ENCODE results near the gene PAPSS2.
"Not testable (repeated sequence)": the region's sequence is repeated elsewhere in the genome, so short reads cannot be mapped to it uniquely, and the experiment has no call there.

The PAPSS2 gene

DNA sequence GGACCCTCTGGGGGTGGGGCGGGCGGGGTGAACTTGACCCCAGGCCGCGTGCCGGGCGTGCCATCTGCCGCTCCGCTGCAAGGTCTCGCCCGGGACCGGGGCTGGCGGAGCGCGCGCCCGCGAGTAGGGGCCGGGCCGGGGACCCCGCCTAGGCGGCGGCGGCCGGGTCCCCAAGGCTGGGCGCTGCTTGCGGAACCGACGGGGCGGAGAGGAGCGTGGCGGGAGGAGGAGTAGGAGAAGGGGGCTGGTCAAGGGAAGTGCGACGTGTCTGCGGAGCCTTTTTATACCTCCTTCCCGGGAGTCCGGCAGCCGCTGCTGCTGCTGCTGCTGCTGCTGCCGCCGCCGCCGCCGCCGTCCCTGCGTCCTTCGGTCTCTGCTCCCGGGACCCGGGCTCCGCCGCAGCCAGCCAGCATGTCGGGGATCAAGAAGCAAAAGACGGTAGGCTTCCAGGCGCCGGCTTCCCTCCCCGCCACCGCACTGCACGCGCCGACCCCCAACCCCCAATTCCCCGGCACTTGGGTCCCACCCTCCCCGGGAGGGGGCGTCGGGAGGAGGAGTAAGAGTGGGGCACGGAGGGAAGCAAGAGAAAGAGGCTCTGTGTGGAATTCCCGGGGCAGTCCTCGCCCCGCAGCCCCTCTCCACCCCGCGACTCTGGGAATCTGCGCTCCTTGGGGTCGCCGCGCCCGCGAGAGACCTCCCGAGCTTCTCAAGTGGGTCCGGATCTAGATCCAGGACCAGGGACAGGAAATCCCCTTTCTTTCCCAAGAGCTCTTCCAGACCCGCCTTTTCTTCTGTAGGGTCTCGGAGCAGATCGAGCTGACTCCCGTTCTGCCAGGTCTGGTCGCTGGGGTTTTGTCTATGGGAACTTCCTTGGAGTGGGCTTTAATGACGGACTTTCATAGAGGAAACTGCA, at the start of gene PAPSS2:
PAPSS2 (plus strand) TSS at position 308 of the 913 bp plus-strand sequence; CDS start at position 412, 104 bp downstream.
- H3K9ac ChIP-seq (ENCODE audit: low read length) = peak within 1 kb of the TSS; percentile 23; the same call in 1 of the 2 replicates

DNA sequence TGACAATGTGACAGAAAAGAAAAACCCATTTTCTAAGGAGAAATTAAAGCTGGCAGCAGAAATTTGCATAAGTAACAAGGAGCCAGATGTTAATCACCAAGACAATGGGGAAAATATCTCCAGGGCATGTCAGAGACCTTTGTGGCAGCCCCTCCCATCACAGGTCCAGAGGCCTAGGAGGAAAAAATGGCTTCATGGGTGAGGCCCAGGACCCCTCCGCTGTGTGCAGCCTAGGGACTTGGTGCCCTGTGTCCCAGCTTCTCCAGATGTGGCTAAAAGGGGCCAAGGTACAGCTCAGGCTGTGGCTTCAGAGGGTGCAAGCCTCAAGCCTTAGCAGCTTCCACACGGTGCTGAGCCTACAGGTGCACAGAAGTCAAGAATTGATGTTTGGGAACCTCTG, 48.3 kb upstream of the PAPSS2 start:
- not testable (repeated sequence) for H3K4me3 ChIP-seq (ENCODE audit: insufficient read depth, low read length, poor library complexity, severe bottlenecking); H2AFZ ChIP-seq (ENCODE audit: low read depth, low read length, severe bottlenecking); H3K9me3 ChIP-seq (ENCODE audit: insufficient read depth, low read length); H3K27ac ChIP-seq (ENCODE audit: low read depth, low read length); H3K36me3 ChIP-seq (ENCODE audit: low read length); H3K27me3 ChIP-seq (ENCODE audit: low read length); H4K20me1 ChIP-seq (ENCODE audit: low read depth, low read length); H3K79me2 ChIP-seq (ENCODE audit: insufficient read depth, low read length); H3K9ac ChIP-seq (ENCODE audit: low read length); H3K4me2 ChIP-seq (ENCODE audit: low read depth, low read length, poor library complexity, severe bottlenecking); H3K9me2 ChIP-seq (replicated peaks; ENCODE audit: insufficient read depth, low read length); H3F3A ChIP-seq (ENCODE audit: insufficient read depth)

More for the DNA sequence above, at the start of gene PAPSS2:
- Histone ChIP-seq H3K4me3 (ENCODE audit: insufficient read depth, low read length, poor library complexity, severe bottlenecking) (peak within 1 kb of the TSS; percentile 40), H3K27me3 (ENCODE audit: low read length) (no peaks in the 10 kb centered on the region), H3K27ac (ENCODE audit: low read depth, low read length) (no peak within 1 kb of the TSS), H3K79me2 (ENCODE audit: insufficient read depth, low read length) (no peaks in the 10 kb centered on the region), H3F3A (ENCODE audit: insufficient read depth) (no peaks in the 10 kb centered on the region), H3K36me3 (ENCODE audit: low read length) (no peaks in the 10 kb centered on the region), H3K4me2 (ENCODE audit: low read depth, low read length, poor library complexity, severe bottlenecking) (peak within 1 kb of the TSS; percentile 51), H2AFZ (ENCODE audit: low read depth, low read length, severe bottlenecking) (peak within 1 kb of the TSS; percentile 29), H4K20me1 (ENCODE audit: low read depth, low read length) (no peaks in the 10 kb centered on the region), H3K9me3 (ENCODE audit: insufficient read depth, low read length) (no peaks in the 10 kb centered on the region), H3K9me2 (replicated peaks; ENCODE audit: insufficient read depth, low read length) (no peaks in the 10 kb centered on the region)
- TF ChIP-seq EZH2phosphoT487 (conservative IDR thresholded peaks at IDR 0.05; ENCODE audit: low read length) = no peak
- TF ChIP-seq, protein P1, sequence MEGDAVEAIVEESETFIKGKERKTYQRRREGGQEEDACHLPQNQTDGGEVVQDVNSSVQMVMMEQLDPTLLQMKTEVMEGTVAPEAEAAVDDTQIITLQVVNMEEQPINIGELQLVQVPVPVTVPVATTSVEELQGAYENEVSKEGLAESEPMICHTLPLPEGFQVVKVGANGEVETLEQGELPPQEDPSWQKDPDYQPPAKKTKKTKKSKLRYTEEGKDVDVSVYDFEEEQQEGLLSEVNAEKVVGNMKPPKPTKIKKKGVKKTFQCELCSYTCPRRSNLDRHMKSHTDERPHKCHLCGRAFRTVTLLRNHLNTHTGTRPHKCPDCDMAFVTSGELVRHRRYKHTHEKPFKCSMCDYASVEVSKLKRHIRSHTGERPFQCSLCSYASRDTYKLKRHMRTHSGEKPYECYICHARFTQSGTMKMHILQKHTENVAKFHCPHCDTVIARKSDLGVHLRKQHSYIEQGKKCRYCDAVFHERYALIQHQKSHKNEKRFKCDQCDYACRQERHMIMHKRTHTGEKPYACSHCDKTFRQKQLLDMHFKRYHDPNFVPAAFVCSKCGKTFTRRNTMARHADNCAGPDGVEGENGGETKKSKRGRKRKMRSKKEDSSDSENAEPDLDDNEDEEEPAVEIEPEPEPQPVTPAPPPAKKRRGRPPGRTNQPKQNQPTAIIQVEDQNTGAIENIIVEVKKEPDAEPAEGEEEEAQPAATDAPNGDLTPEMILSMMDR (IDR thresholded peaks at IDR 0.05; ENCODE audit: insufficient read depth, low read length, poor library complexity, severe bottlenecking) = no peak

DNA sequence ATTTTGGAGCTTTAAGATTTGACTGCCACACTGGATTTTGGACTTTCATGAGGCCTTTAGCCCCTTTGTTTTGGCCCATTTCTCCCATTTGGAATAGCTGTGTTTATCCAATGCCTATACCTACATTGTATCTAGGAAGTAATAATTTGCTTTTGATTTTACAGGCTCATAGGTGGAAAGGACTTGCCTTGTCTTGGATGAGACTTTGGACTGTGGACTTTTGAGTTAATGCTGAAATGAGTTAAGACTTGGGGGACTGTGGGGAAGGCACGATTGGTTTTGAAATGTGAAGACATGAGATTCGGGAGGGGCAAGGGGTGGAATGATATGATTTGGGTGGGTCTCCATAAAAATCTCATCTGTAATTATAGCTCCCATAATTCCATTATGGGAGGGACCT, 47.6 kb upstream of the PAPSS2 start:
- Histone ChIP-seq H3K27ac (ENCODE audit: low read depth, low read length) (no peak overlapping the region), H3K9me2 (replicated peaks; ENCODE audit: insufficient read depth, low read length) (no peaks in the 10 kb centered on the region), H3K9ac (ENCODE audit: low read length) (no peak overlapping the region), H3K36me3 (ENCODE audit: low read length) (no peaks in the 10 kb centered on the region), H3K9me3 (ENCODE audit: insufficient read depth, low read length) (no peaks in the 10 kb centered on the region; the same call in 1 of the 2 replicates), H3K4me2 (ENCODE audit: low read depth, low read length, poor library complexity, severe bottlenecking) (no peak overlapping the region), H3K79me2 (ENCODE audit: insufficient read depth, low read length) (no peaks in the 10 kb centered on the region), H2AFZ (ENCODE audit: low read depth, low read length, severe bottlenecking) (no peak overlapping the region), H3F3A (ENCODE audit: insufficient read depth) (no peaks in the 10 kb centered on the region), H3K27me3 (ENCODE audit: low read length) (no peaks in the 10 kb centered on the region), H3K4me3 (ENCODE audit: insufficient read depth, low read length, poor library complexity, severe bottlenecking) (no peak overlapping the region), H4K20me1 (ENCODE audit: low read depth, low read length) (no peaks in the 10 kb centered on the region)
- no peak for TF ChIP-seq EZH2phosphoT487 (conservative IDR thresholded peaks at IDR 0.05; ENCODE audit: low read length)
- TF ChIP-seq, protein P1 (IDR thresholded peaks at IDR 0.05; ENCODE audit: insufficient read depth, low read length, poor library complexity, severe bottlenecking) = no peak

- Histone ChIP-seq H3K27ac (ENCODE audit: low read depth, low read length) (no peak overlapping the region), H3K36me3 (ENCODE audit: low read length) (no peaks in the 10 kb centered on the region), H3K79me2 (ENCODE audit: insufficient read depth, low read length) (no peaks in the 10 kb centered on the region), H3K4me2 (ENCODE audit: low read depth, low read length, poor library complexity, severe bottlenecking) (no peak overlapping the region), H3K4me3 (ENCODE audit: insufficient read depth, low read length, poor library complexity, severe bottlenecking) (no peak overlapping the region), H3K9ac (ENCODE audit: low read length) (no peak overlapping the region), H3K9me3 (ENCODE audit: insufficient read depth, low read length) (no peaks in the 10 kb centered on the region; the same call in 1 of the 2 replicates), H3F3A (ENCODE audit: insufficient read depth) (no peaks in the 10 kb centered on the region), H3K27me3 (ENCODE audit: low read length) (0 out of 2 replicates have a peak, but pooled peaks cover 2% of the 10 kb centered on the region), H2AFZ (ENCODE audit: low read depth, low read length, severe bottlenecking) (no peak overlapping the region), H3K9me2 (replicated peaks; ENCODE audit: insufficient read depth, low read length) (no peaks in the 10 kb centered on the region), H4K20me1 (ENCODE audit: low read depth, low read length) (no peaks in the 10 kb centered on the region)
- no peak for TF ChIP-seq EZH2phosphoT487 (conservative IDR thresholded peaks at IDR 0.05; ENCODE audit: low read length)
Measured at GRCh38 chr10:87613751-87614150, 45.9 kb upstream of the PAPSS2 start.

Data from SU-DHL-6 (cell line).